ENCODE measurements around the gene ZNF423. TPM values are rescaled to one million over a fixed set of nuclear protein-coding genes. Genes with fewer than 3 reads are reported as not detected.
A peak's percentile ranks its signal among the peaks of the same experiment; 100 is the strongest.

Gene ZNF423
- total RNA-seq, 1 experiment from 2014 or later: 0.20 TPM

- Mint-ChIP-seq H3K9me3 (ENCODE audit: unreplicated experiment) (no peaks in the 10 kb centered on the region), H3K27ac (ENCODE audit: unreplicated experiment) (no peak overlapping the region), H3K4me3 (ENCODE audit: unreplicated experiment) (no peak overlapping the region), H3K4me1 (ENCODE audit: low read depth, unreplicated experiment) (no peaks in the 10 kb centered on the region), H3K27me3 (ENCODE audit: insufficient read depth, unreplicated experiment) (peaks cover 54% of the 10 kb centered on the region), H3K36me3 (ENCODE audit: insufficient read depth, unreplicated experiment) (no peaks in the 10 kb centered on the region)
- Histone ChIP-seq H3K9me3 (no peaks in the 10 kb centered on the region), H3K27me3 (replicated peaks; ENCODE audit: control insufficient read depth, insufficient read depth, low read length) (peaks cover 4% of the 10 kb centered on the region), H3K4me1 (no peaks in the 10 kb centered on the region), H3K4me3 (ENCODE audit: low read depth, low read length) (no peak overlapping the region), H3K36me3 (ENCODE audit: control insufficient read depth, insufficient read depth, low read length) (no peaks in the 10 kb centered on the region)
- no peak for DNase-seq
- intact Hi-C loops (cut with micrococcal nuclease; ENCODE audit: unreplicated experiment): no loop called here
- ChIA-PET POLR2A (no interaction called here), CTCF (no interaction called here)
- no TSS peak for BruUV-seq (replicated peaks)
- TF ChIP-seq CTCF (IDR thresholded peaks at IDR 0.05; ENCODE audit: insufficient read depth in 1 of 2, low read depth in 1 of 2, low read length in 1 of 2, severe bottlenecking in 1 of 2, unreplicated experiment in 1 of 2): no peak
Measured at GRCh38 chr16:49602976-49603310, 253.0 kb downstream of the ZNF423 start.

GRCh38 chr16:49602201-49602975, 253.5 kb downstream of the ZNF423 start:
- Mint-ChIP-seq H3K27me3 (ENCODE audit: insufficient read depth, unreplicated experiment) (peaks cover 53% of the 10 kb centered on the region), H3K9me3 (ENCODE audit: unreplicated experiment) (no peaks in the 10 kb centered on the region), H3K36me3 (ENCODE audit: insufficient read depth, unreplicated experiment) (no peaks in the 10 kb centered on the region), H3K4me3 (ENCODE audit: unreplicated experiment) (no peak overlapping the region), H3K4me1 (ENCODE audit: low read depth, unreplicated experiment) (no peaks in the 10 kb centered on the region), H3K27ac (ENCODE audit: unreplicated experiment) (no peak overlapping the region)
- CTCF ChIA-PET: no interaction called here
- TF ChIP-seq CTCF (IDR thresholded peaks at IDR 0.05; ENCODE audit: insufficient read depth in 1 of 2, low read depth in 1 of 2, low read length in 1 of 2, severe bottlenecking in 1 of 2, unreplicated experiment in 1 of 2): no peak
- Histone ChIP-seq H3K36me3 (ENCODE audit: control insufficient read depth, insufficient read depth, low read length) (no peaks in the 10 kb centered on the region), H3K27me3 (replicated peaks; ENCODE audit: control insufficient read depth, insufficient read depth, low read length) (peaks cover 4% of the 10 kb centered on the region), H3K4me1 (no peaks in the 10 kb centered on the region), H3K4me3 (ENCODE audit: low read depth, low read length) (no peak overlapping the region), H3K9me3 (no peaks in the 10 kb centered on the region)
- no TSS peak for BruUV-seq (replicated peaks)
- POLR2A ChIA-PET: no interaction called here
- intact Hi-C loops (cut with micrococcal nuclease; ENCODE audit: unreplicated experiment): no loop called here
- DNase-seq: peak in 1 of 2 experiments; percentile 26

- POLR2A ChIA-PET: no interaction called here
- TF ChIP-seq CTCF (IDR thresholded peaks at IDR 0.05; ENCODE audit: insufficient read depth in 1 of 2, low read depth in 1 of 2, low read length in 1 of 2, severe bottlenecking in 1 of 2, unreplicated experiment in 1 of 2): no peak
- Mint-ChIP-seq H3K27me3 (ENCODE audit: insufficient read depth, unreplicated experiment) (peaks cover 50% of the 10 kb centered on the region), H3K36me3 (ENCODE audit: insufficient read depth, unreplicated experiment) (no peaks in the 10 kb centered on the region), H3K4me1 (ENCODE audit: low read depth, unreplicated experiment) (no peaks in the 10 kb centered on the region), H3K9me3 (ENCODE audit: unreplicated experiment) (no peaks in the 10 kb centered on the region), H3K4me3 (ENCODE audit: unreplicated experiment) (no peak overlapping the region), H3K27ac (ENCODE audit: unreplicated experiment) (no peak overlapping the region)
- peak in 1 of 2 experiments; percentile 16 for DNase-seq
- intact Hi-C loops (cut with micrococcal nuclease; ENCODE audit: unreplicated experiment): no loop called here
- Histone ChIP-seq H3K4me1 (no peaks in the 10 kb centered on the region), H3K9me3 (no peaks in the 10 kb centered on the region), H3K36me3 (ENCODE audit: control insufficient read depth, insufficient read depth, low read length) (no peaks in the 10 kb centered on the region), H3K4me3 (ENCODE audit: low read depth, low read length) (no peak overlapping the region), H3K27me3 (replicated peaks; ENCODE audit: control insufficient read depth, insufficient read depth, low read length) (peaks cover 4% of the 10 kb centered on the region)
- CTCF ChIA-PET: no interaction called here
- BruUV-seq (replicated peaks): no TSS peak
Measured at GRCh38 chr16:49601576-49601975, 254.3 kb downstream of the ZNF423 start.
